Stimulated activated CD4-positive, alpha-beta T cell treated with anti-CD3 and anti-CD28 coated beads, Interleukin-12 subunit alpha, Interleukin-12 subunit beta, amount 100 ng/mL, for 48 hours (primary cell): Measurements from ENCODE around the gene ASIC3.

Experiments
- DNase-seq, 3 donors: peaks; one replicate each; pipeline ENCODE4 v3.0.0-alpha.2; 2020; ENCODE audit warnings: low read depth in 2 of 3, low spot score in 1 of 3

ASIC3 gene

DNA sequence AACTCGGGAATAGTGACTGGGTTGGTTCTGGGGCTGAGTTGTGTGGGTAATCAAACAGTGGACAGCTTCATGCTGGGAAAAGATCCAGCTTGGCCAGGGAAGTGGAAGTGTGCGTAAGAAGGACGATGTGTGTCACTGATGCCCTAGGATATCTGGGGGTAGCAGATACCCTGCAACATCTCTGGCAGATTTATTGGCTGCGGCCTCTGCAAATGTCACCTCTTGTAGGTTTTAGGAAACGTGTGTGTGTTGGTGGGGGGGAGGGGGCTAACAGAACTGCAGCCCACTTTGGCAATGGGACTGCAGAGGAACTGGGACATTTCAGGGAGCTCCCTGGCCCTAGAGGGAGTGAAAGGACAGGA is 37.0 kb downstream of the ASIC3 start:
- no peak for DNase-seq

DNA sequence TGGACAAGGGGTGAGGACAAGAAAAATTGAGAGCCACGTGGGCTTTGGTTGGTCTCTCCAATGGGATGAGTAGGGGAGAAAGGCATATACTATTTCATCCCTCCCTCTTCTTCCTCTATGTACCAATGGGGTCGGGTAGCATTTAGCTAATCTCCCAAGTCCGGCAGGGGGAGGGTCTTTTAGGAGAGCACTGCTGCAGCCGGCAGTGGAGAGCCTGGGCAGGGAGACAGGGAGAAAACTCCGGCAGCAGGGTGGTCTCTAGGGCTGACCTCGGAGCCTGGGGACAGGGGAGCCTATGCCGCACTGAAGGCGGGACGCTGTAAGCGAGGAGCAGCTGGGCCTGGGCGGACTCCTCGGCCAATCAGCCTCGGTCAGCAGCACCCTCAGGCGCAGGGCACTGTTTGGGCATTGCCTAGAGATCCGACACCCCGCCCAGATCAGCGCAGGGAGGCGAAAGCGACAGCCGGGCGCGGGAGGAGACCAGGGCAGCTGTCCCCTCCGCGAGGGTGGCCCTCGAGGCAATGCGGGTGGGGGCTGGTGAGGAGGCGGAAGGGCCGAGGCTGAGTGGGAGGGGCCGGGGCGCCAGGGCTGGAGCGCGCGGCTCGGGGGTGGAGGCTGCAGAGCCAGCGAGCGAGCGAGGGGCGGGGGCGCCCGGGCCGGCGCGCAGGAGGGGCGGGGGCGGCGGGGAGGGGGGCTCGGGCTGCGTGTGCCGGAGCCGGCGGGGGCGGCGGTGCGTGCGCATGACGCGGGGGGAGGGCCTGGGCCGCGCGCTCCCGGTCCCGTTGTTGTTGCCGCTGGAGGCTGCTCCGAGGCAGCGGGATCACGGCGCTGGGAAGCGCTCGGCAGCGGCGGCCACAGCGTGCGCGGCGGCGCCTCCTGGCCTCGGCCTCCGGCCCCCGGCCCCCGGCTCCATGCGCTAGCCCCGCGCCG is 37.6 kb downstream of the ASIC3 start, which contains the start of gene AGAP3:
Gene AGAP3, plus strand, starts transcription at position 785 of the 930 bp plus-strand sequence. CDS start 267 bp downstream, outside the sequence.
- DNase-seq = peak in 2 of 3 donors; percentile 26 to 45

DNA sequence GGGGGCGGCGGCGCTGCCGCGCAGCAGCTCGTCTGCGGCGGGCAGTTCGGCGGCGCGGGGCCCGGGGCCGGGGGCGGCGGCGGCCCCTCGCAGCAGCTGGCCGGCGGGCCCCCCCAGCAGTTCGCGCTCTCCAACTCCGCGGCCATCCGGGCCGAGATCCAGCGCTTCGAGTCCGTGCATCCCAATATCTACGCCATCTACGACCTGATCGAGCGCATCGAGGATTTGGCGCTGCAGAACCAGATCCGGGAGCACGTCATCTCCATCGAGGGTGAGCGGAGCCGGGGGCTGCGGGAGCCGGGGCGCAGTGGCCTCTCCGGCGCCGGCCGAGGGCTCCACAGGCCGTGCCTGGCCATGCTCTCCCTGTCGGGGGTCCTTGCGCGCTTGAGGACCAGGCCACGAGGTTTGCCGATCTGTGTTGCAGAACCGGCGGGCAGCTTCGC is 38.5 kb downstream of the ASIC3 start:
- no peak for DNase-seq

DNA sequence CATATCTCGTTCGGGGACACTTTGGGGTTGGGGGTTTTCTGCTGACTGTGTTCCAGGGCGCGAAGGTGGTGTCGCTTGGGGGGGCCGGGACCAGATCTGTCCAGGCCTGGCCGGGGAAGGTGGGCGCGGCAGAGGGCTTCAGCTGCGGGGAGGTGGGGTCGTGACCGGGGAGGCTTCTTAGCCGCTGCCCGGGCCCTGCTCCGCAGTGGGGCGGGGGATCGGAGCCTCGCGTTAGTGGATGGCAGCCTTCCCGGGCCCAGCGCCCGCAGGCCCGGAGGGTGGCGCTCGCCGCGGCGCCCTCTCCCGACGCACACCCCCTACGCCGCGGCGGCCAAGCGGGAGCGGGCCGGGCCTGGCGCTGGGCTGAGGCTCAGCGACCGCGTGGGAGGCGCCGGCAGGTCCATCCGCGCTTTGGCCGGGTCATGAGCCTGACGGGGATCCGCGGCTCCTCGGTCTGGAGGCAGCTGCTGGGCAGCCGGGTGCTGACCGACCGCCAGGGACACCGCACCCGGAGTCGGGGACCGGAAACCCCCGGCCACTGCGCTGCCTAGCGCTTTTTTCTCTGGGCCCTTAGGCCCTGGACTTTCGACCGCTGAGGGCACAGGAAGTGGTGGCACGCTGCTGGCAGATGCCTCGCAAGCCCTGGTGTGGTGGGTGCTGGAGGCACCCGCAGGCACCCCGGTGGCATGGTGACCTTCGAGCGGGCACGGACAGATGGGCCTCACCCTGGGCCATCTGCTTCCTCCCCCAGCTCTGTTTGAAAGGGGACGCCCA is 39.1 kb downstream of the ASIC3 start:
- DNase-seq = peak in 1 of 3 donors; percentile 30

DNA sequence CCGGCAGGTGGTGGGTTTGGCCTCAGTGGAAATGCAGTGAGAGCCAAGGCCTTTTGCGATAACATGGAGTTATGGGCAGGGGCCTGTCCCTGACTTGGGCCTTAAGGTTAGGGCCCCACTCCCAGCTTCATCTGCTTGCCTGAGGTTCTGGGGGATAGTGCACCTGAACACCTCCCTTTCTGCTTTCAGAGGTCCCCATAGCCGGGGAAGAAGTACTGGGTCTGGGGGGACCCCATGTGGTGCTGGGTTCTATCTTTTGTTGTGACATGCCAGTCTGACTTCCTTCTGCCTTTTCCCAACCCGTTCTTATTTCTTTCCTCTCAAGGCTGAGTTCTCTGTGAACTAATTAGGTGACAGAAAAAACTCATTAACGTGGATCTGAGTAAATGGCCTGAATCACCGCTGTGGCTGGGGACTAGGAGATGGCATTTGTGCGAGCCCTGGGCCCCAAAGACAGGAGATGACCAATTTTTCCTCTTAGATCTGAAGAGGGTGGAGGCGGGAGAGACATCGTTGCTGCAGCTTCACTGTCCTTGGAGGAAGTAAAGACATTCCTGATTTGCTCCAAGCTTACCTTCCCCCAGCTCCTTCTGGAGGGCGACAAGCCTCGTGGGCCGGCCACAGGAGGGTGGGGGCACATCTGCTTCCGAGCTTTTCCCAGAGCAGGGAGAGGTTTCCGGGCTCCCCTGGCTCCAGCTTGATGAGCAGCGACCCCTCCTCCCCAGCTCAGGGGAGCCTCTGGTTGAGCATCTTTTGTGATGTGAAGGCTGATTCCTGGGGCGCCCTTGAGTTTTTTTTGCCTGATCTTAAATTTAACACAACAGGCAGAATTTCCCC is 39.9 kb downstream of the ASIC3 start:
- DNase-seq = no peak

DNA sequence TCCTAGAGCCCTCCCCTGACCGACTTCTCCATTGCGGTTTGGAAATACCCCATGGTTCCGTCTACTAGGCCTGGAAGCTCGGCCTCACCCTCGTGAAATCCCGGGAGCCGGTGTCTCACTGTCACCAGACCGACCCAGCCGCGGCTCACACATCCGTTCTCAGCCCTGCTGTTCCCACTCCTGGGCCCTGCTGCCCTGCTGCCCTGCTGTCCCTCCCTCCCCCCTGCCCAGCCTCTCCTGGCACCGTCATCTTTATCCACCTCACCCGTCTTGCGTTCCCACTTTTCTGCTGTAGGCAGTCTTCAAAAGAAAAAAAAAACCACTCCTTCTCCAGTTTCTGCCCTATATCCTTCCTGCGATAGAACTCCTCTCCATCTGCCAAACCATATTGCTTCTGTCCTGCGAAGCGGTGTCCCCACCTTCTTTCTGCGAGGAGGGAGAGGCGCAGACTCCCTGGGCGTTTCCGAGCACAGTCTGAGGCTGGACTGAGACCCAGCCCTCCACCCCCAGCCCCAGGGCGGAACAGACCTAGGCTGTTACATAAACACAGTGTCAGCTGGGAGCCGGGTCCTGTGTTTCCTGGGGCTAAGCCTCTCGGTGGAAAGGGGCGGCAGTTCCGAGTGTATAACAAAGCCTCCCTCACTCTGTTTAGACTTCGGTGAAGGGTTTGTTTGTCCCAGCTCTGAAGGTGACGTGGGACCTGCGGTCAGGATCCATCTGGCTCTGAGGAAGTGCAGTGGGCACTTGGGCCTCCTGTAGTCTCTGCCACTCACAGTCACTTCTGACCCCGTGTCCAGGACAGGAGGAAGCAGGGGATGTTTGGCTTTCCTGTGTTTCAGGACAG is 40.7 kb downstream of the ASIC3 start:
- DNase-seq = no peak

DNA sequence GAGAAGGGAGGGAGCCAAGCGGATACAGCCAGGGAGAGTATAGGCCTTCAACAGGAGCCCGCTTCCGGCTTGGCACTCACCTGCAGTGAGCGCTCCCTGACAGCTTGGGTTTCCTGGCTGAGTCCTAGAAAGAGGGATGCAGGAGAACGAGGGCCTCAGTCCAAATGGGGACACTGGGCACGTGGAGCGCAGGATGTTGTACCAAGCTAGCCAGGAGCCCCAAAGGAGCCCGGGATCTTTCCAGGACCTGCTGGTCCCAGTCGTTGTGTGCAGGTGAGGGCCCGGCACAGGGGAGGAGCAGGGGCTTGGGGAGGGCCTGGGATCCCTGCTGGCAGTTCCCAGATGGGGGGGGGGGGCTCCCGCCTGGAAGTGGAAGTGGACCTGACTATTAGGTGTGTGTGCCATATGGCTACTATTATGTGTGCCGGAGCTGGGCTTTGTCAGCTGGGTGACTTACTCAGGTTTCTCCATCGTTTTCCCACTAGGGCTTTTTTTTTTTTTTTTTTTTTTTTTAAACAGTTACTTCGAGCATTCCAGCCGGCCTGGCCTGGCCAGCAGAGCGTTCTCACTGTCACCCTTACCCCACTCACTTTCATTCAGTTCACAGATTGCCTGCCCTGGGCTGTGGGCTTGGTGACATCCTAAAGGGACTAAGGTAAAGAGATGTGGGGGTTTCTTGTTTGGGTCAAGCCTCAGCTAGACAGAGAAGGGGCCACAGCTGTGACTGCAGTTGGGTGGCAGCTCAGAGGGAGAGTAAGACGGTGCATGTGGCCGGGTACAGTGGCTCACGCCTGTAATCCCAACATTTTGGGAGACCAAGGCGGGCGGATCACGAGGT is 41.8 kb downstream of the ASIC3 start:
- no peak for DNase-seq

DNA sequence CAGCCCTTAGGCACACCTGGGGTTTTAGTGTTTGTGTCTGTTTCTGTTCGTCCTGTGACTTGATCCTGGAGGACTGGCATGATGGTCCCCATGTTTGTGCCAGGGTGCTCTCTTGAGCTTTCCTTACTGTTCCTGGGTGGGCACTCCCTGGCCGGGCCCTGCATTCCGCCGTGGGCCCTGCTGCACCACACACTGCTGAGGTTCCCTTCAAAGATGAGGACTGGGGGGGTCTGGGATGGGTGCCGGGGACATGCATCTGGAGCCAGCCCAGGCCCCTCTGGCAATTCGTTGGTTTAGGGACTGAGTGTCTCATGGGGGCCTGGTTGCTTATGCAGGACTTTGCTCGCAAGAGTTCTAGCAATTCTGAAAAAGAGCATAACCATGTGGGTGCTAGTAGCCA is 42.7 kb downstream of the ASIC3 start:
- no peak for DNase-seq

DNA sequence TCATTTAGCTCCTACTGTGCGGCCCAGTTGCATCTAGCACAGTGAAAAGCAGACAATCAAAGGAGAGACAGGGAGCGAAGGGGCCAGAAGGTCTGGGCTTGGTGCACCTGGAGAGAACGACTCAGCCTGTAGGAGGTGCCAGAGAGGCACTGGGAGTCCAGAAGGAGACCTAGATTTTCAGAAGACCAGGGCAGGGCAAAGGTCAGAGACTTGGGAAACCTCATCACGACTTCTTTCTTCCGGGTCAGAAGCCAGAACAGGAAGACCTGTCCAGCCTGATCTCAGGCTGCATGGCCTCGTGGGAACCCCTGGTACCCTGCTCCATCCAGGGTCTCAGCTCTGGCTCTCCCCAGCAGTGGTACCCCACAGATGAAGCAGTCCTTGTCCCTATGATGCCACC is 43.1 kb downstream of the ASIC3 start:
- DNase-seq = no peak

DNA sequence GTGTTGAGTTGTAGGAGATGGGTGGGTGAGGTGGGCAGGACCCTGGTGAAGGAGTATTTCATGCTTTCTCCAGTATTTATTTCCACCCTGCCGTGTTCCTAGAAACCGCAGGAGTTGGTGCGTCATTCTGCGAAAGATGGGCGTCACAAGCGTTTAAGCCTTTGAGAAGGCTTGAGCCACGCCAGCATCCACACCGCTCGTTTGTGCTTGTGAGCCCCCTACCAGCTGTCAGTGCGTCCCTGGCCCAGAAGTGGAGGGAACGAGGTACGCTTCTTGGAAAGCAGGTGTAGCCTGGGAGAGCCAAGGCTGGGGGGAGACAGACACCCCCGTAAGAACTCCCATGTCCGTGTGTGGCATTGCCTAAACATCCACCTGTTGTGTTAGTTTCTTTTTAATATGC is 43.7 kb downstream of the ASIC3 start:
- no peak for DNase-seq

DNA sequence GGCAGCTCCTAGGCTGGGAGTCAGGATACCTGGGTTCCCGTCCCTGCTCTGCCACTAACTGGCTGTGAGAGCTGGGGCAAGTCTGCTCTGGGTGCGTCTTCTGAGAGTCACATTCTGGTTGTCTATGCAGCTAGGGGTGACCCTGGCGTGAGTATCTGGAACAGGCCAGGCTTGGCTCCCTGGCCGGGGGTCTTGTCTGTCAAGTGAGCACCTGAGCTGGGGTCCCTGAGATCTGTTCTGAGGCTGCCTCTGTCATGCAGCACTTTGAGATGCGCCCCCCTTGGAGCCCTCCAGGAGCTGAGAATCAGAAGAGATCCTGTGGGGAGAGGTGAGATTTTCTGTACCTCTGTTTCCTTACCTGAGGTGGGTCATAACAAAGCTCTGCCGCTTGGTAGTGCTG is 45.4 kb downstream of the ASIC3 start:
- DNase-seq = no peak

DNA sequence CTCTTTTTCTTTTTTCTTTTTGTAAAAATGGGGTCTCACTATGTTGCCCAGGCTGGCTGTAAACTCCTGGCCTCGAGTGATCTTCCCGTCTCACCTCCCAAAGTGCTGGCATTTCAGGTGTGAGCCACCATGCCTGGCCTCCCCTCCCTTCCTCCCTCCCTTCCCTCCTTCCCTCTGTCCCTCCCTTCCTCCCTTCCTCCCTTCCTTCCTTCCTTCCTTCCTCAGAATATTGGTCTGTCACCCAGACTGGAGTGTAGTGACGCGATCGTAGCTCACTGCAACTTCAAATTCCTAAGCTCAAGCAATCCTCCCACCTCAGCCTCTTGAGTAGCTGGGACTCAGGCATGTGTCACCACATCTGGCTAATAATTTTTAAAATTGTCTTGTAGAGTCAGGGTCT is 46.3 kb downstream of the ASIC3 start:
- no peak for DNase-seq

DNA sequence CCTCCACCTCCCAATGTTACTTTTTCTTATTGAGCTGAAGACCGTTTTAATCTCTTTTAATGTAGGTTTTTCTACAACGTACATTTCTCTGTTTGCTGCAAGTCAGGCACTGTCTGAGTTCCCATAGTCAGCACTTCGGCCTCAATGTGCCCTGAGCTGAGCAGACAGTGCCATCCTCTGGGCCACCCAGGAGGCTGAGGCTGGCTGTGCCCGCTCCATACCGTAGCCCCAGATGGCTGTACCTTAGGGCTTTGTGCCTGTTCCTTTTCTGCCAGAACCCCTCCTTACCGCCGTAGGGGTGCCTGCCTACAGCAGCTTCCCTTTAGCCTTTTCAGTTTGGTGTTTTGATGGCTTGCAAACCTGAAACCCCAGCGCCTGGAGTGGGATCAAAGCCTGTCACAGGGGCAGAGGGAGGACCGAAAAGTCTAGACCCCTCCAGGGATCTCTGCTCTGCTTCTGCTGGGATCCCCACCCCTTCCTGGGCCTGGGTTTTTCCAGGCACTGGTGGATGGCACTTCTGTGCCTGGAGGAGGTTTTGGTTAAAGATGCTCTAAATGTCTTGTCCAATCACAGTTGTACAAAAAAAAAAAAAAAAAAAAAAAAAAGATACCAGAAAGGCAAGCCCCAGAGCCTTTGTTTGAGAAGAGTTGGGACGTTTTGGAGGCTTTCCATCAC is 46.9 kb downstream of the ASIC3 start:
- no peak for DNase-seq

DNA sequence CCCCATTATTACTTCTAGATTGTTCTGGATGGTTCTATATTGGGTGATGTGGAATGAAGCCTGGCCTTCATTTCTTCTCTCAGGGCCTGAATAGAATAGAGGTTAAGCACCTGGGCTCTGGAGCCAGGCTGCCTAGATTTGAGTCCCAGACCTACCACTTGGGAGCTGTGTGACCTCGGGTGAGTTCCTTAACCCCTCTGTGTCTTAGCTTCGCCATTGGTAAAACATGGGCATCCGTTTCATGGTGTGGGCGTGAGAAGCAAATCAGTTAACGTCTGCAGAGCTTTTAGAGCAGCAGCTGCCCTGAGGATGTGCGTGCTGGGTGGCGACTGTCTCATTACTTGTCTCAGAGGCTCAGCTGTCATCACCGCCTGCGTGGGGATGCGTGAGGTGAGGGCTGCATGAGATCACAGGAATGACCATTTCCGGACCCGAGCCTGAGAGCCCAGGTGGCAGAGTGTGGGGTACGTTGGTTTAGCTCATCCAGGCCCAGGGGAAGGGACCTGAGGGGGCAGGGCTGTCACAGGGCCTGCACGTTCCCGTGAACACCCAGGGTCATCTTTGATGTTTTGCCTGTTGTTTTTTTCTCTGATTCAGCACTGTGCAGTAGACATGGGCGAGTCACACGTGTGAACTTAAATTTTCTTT is 47.6 kb downstream of the ASIC3 start:
- DNase-seq = no peak

DNA sequence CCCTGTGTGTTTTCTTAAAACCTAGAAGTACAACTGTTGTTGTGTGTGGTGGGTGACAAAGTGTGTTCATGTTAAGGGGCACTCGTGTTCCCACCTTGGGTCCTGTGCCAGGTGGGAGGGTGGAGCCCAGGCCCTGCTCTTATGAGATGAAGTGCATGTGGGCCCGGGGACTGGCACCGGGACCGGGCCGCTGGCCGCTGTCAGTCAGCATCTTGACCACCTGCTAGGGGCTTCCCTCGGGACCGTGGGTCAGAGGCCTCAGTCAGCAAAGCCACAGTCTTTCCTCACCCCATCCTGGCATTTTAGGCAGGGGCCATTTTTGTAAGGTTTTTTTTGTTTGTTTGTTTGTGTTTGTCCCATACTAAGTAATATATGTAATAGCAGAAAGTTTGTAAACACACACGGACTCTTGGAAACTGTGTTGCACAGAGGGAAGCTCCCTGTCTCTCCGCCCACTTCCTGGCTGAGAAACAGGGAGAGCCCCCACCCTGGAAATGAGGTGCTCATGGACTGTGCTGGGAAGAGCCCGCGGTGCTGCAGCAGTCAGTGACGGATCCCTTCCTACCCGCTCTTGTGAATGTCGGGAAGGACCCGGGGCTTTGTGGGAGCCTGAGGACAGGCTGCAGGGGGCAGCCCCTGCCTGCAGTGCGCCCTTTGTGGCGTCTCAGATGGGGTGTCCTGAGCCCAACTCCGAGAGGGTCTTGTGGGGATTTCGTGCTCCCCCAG is 51.3 kb downstream of the ASIC3 start:
- DNase-seq = no peak

DNA sequence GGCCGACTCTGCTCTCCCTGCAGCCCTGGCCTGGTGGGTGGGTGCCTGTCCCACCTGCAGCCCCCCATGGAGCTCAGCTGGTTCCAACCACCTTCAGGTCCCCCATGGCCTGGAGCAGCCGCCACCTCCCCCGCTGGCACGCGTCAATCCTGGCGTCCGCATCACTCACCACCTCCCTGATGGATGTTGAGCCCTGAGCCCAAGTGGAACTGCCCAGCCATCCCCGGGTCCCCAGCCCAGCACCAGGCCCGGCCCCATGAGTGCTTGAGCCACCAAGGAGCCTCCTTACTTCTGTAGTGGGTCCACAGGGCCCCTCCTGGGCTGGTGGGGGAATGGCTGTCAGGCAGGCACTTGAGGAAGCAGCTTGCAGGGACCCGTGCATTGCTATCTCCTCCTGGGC is 52.6 kb downstream of the ASIC3 start:
- DNase-seq = no peak

DNA sequence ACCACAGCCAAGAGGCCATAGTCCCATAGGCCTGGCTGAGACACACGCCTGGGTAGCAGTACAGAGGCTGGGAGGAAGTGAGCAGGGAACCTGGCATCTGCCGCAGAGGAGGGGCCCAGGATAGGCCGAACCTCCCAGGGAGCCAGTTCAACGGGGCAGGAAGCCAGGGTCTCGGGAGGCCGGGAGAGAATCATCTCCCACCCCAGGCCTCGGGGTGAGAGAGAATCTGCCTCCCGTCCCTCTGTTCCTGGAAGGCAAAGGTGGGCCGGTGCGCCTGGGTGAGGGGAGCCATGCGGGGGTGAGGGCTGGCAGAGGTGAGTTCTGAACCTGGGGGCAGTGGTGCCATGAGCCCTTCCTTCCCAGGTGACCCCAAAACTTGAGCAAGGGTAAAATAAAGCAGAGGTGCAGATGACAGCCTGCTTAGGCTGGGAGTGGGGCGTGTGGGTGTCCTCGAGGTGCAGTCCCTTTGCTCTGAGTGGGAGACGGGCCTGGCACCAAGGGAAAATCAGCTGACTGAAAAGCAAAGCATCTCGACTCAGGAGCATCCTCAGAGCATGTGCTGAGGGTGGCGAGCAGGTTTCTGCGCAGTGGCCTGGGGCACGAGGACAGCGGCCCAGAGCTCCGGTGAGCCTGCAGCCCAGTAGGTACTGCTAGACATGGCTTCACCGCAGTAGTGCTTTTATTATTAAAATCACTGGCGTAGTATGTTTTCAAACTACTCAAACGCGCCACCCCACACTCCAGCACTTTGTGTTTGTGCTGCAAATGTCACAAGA is 53.5 kb downstream of the ASIC3 start:
- no peak for DNase-seq
